Activated CD4-positive, alpha-beta T cell treated with anti-CD3 and anti-CD28 coated beads, Interleukin-2, amount 50 U/mL, for 48 hours (primary cell): ENCODE measurements around the gene HERPUD1.
"Not testable (repeated sequence)": the region's sequence is repeated elsewhere in the genome, so short reads cannot be mapped to it uniquely, and the experiment has no call there.

Source experiments
- DNase-seq, 2 experiments: peaks; one replicate each; pipeline ENCODE4 v3.0.0-alpha.2; 2020

HERPUD1 gene

GRCh38 chr16:56983211-56983751 is 51.3 kb downstream of the HERPUD1 start:
- DNase-seq = no peak

- no peak for DNase-seq
Observed at GRCh38 chr16:56984639-56985038, 52.7 kb downstream of the HERPUD1 start.

GRCh38 chr16:56985288-56985961 is 53.5 kb downstream of the HERPUD1 start:
- peak; percentile 33 to 50 for DNase-seq

GRCh38 chr16:56985962-56986360 is 54.0 kb downstream of the HERPUD1 start:
- DNase-seq = no peak

GRCh38 chr16:56986361-56986760 is 54.4 kb downstream of the HERPUD1 start:
- DNase-seq = no peak

- not testable (repeated sequence) for DNase-seq
Observed at GRCh38 chr16:56986908-56987307, 55.0 kb downstream of the HERPUD1 start.

GRCh38 chr16:56987692-56988091 is 55.8 kb downstream of the HERPUD1 start:
- no peak for DNase-seq

- DNase-seq = no peak
Observed at GRCh38 chr16:56988161-56988947, 56.4 kb downstream of the HERPUD1 start.

GRCh38 chr16:56988948-56989945 is 57.3 kb downstream of the HERPUD1 start, which contains the start of gene NLRC5:
Gene NLRC5, plus strand, starts transcription at chr16:56989557. Its CDS starts 31,156 bp downstream, at chr16:57020713.
- peak; percentile 91 to 93 for DNase-seq

GRCh38 chr16:56989988-56990387 is 58.0 kb downstream of the HERPUD1 start:
- no peak for DNase-seq

- DNase-seq = peak; percentile 41 to 55
Observed at GRCh38 chr16:56990407-56991286, 58.7 kb downstream of the HERPUD1 start.

- not testable (repeated sequence) for DNase-seq
Observed at GRCh38 chr16:56992431-56992830, 60.5 kb downstream of the HERPUD1 start.

- no peak for DNase-seq
Observed at GRCh38 chr16:56993204-56993603, 61.3 kb downstream of the HERPUD1 start.

- no peak for DNase-seq
Observed at GRCh38 chr16:56994311-56994710, 62.4 kb downstream of the HERPUD1 start.
